H1 (cell line): ENCODE results near the gene FKTN. TPM values are rescaled to one million over a fixed set of nuclear protein-coding genes. Genes with fewer than 3 reads are reported as not detected.

ENCODE experiments used
- CTCF ChIA-PET: fragments of 300-600 bp; sonication (Branson Sonifier 250); formaldehyde crosslinking; loops from one replicate; lab custom pipeline; 2021; ENCODE audit not compliant: partially characterized antibody; lab: Charles Lee
- POLR2A ChIA-PET: fragments of 300-600 bp; sonication (Branson Sonifier 250); formaldehyde crosslinking; loops from one replicate; lab custom pipeline; 2021; ENCODE audit warnings: inconsistent platforms; ENCODE audit not compliant: partially characterized antibody; lab: Charles Lee
- DNase-seq, 2 experiments: peaks; one replicate each; pipeline versions ENCODE4 v3.0.0 to v3.0.0-alpha.2; 2010 to 2022; ENCODE audit warnings: low spot score in 2 of 2, low read depth in 1 of 2, mixed read lengths in 1 of 2
- FAIRE-seq: peaks from 2 replicates; lab custom pipeline; 2011; peaks lifted over from hg19 to GRCh38; lab: Jason Lieb, UNC
- H2AFZ ChIP-seq: 2 replicates; pipeline ENCODE4 v1.8.1; 2012; ENCODE audit warnings: low read length, inconsistent platforms
- H2AK5ac ChIP-seq: 2 replicates; pipeline ENCODE4 v1.6.1; 2013; ENCODE audit warnings: low read depth, low read length
- H2BK120ac ChIP-seq: replicated peaks from 2 replicates; pipeline ENCODE3; 2013; ENCODE audit warnings: low read depth, low read length, inconsistent platforms
- H2BK12ac ChIP-seq: 2 replicates; pipeline ENCODE4 v1.6.1; 2013; ENCODE audit warnings: low read depth, low read length
- H2BK15ac ChIP-seq: 2 replicates; pipeline ENCODE4 v1.6.1; 2013; ENCODE audit warnings: low read length
- H2BK20ac ChIP-seq: 2 replicates; pipeline ENCODE4 v1.6.1; 2013; ENCODE audit warnings: low read length
- H2BK5ac ChIP-seq: 2 replicates; pipeline ENCODE4 v1.6.1; 2013; ENCODE audit warnings: low read depth, low read length
- H3K14ac ChIP-seq: 2 replicates; pipeline ENCODE4 v1.6.1; 2013; ENCODE audit warnings: inconsistent platforms; ENCODE audit not compliant: insufficient read length
- H3K18ac ChIP-seq: 2 replicates; pipeline ENCODE4 v1.6.1; 2013; ENCODE audit warnings: low read length; ENCODE audit errors: extremely low read depth
- H3K23ac ChIP-seq: 2 replicates; pipeline ENCODE4 v1.6.1; 2013; ENCODE audit warnings: inconsistent platforms; ENCODE audit not compliant: insufficient read length
- H3K23me2 ChIP-seq: 2 replicates; pipeline ENCODE4 v1.6.1; 2013; ENCODE audit warnings: low read depth, low read length
- H3K27ac ChIP-seq: 2 replicates; pipeline ENCODE4 v1.6.1; 2011; ENCODE audit warnings: low read depth, low read length, inconsistent platforms
- H3K27me3 ChIP-seq, 4 experiments: replicated peaks in 1 of 4; 1 replicate in 1 of 4; 2 replicates in 3 of 4; pipeline versions ENCODE4 v1.6.1 to v1.8.1; 2011 to 2013; ENCODE audit warnings: low read length in 3 of 4, mild to moderate bottlenecking in 3 of 4, inconsistent platforms in 2 of 4, mixed read lengths in 2 of 4, moderate library complexity in 1 of 4; ENCODE audit not compliant: control insufficient read depth in 3 of 4, insufficient read depth in 3 of 4; ENCODE audit errors: extremely low read depth in 1 of 4
- H3K36me3 ChIP-seq, 4 experiments: 2 replicates each; pipeline versions ENCODE4 v1.6.1 to v1.8.1; 2011 to 2013; ENCODE audit warnings: mild to moderate bottlenecking in 4 of 4, low read length in 3 of 4, moderate library complexity in 2 of 4, control low read depth in 1 of 4, inconsistent platforms in 1 of 4; ENCODE audit not compliant: insufficient read depth in 4 of 4, control insufficient read depth in 2 of 4
- H3K4ac ChIP-seq: replicated peaks from 2 replicates; pipeline ENCODE3; 2013; ENCODE audit warnings: low read length, low read depth, mixed read lengths, inconsistent platforms; ENCODE audit not compliant: insufficient read length
- H3K4me1 ChIP-seq, 4 experiments: replicated peaks in 1 of 4; 1 replicate in 1 of 4; 2 replicates in 3 of 4; pipeline versions ENCODE4 v1.6.1 to v1.8.1; 2011 to 2013; ENCODE audit warnings: low read length in 3 of 4, inconsistent platforms in 2 of 4, mixed read lengths in 1 of 4; ENCODE audit not compliant: insufficient read depth in 4 of 4, control insufficient read depth in 3 of 4
- H3K4me2 ChIP-seq, 2 experiments: 2 replicates each; pipeline versions ENCODE4 v1.6.1 to v1.8.1; 2011 to 2013; ENCODE audit warnings: low read depth in 2 of 2, low read length in 2 of 2, control low read depth in 1 of 2, inconsistent platforms in 1 of 2, mild to moderate bottlenecking in 1 of 2; ENCODE audit not compliant: insufficient read depth in 1 of 2
- H3K4me3 ChIP-seq, 4 experiments: fragments of 200-600, 300-600 bp in 1 of 4; sonication (generic), shearing (Covaris generic), sonication (Bioruptor Twin) in 1 of 4; 2 replicates each; pipeline versions ENCODE4 v1.5.1 to v1.8.1; 2011 to 2016; ENCODE audit warnings: low read length in 4 of 4, low read depth in 3 of 4, control low read depth in 2 of 4, inconsistent platforms in 2 of 4, mild to moderate bottlenecking in 2 of 4, mixed read lengths in 1 of 4, moderate library complexity in 1 of 4; ENCODE audit not compliant: insufficient read depth in 2 of 4; ENCODE audit errors: extremely low read depth in 1 of 4
- H3K56ac ChIP-seq: replicated peaks from 2 replicates; pipeline ENCODE3; 2013; ENCODE audit warnings: low read depth, mild to moderate bottlenecking, mixed read lengths, low read length, inconsistent platforms; ENCODE audit not compliant: insufficient read length
- H3K79me1 ChIP-seq: 2 replicates; pipeline ENCODE4 v1.6.1; 2013; ENCODE audit warnings: low read depth, low read length, control low read depth
- H3K79me2 ChIP-seq, 2 experiments: 2 replicates each; pipeline versions ENCODE4 v1.6.1 to v1.8.1; 2012 to 2013; ENCODE audit warnings: low read length in 2 of 2, mild to moderate bottlenecking in 2 of 2, inconsistent platforms in 1 of 2; ENCODE audit not compliant: insufficient read depth in 2 of 2, control insufficient read depth in 1 of 2
- H3K9ac ChIP-seq, 4 experiments: replicated peaks in 1 of 4; 1 replicate in 1 of 4; 2 replicates in 3 of 4; pipeline versions ENCODE4 v1.6.1 to v1.8.1; 2011 to 2013; ENCODE audit warnings: low read depth in 3 of 4, low read length in 3 of 4, control low read depth in 2 of 4, mild to moderate bottlenecking in 2 of 4, moderate library complexity in 2 of 4, inconsistent platforms in 1 of 4; ENCODE audit errors: extremely low read depth in 1 of 4
- H3K9me3 ChIP-seq, 2 experiments: 2 replicates each; pipeline versions ENCODE4 v1.6.1 to v1.8.1; 2012 to 2013; ENCODE audit warnings: mild to moderate bottlenecking in 2 of 2, moderate library complexity in 2 of 2, control low read depth in 1 of 2, inconsistent platforms in 1 of 2, low read depth in 1 of 2, low read length in 1 of 2, mixed read lengths in 1 of 2; ENCODE audit not compliant: insufficient read depth in 2 of 2
- H4K20me1 ChIP-seq, 2 experiments: replicated peaks in 1 of 2; 2 replicates each; pipeline versions ENCODE3 to v1.8.1; 2011 to 2013; ENCODE audit warnings: inconsistent platforms in 2 of 2, low read length in 2 of 2, mild to moderate bottlenecking in 1 of 2; ENCODE audit not compliant: insufficient read depth in 2 of 2, control insufficient read depth in 1 of 2
- H4K5ac ChIP-seq: 2 replicates; pipeline ENCODE4 v1.6.1; 2013; ENCODE audit warnings: low read length, low read depth, mixed read lengths, inconsistent platforms; ENCODE audit not compliant: insufficient read length
- H4K8ac ChIP-seq: 2 replicates; pipeline ENCODE4 v1.8.0; 2013; ENCODE audit warnings: mild to moderate bottlenecking, moderate library complexity, low read length, inconsistent platforms; ENCODE audit not compliant: insufficient read depth; ENCODE audit errors: extremely low read depth
- H4K91ac ChIP-seq: replicated peaks from 2 replicates; pipeline ENCODE3; 2013; ENCODE audit warnings: low read length, mixed read lengths, inconsistent platforms; ENCODE audit not compliant: insufficient read length
- CREB1 ChIP-seq: IDR thresholded peaks from 2 replicates; pipeline ENCODE4 v1.6.1; 2012; ENCODE audit warnings: inconsistent platforms
- EZH2 ChIP-seq: fragments of 200-600 bp; sonication (generic); IDR thresholded peaks from 2 replicates; pipeline ENCODE4 v1.7.1; 2012; ENCODE audit warnings: low read depth, mild to moderate bottlenecking, moderate library complexity, low read length, inconsistent platforms; ENCODE audit not compliant: severe bottlenecking
- MAFK ChIP-seq: IDR thresholded peaks from 2 replicates; pipeline ENCODE4 v1.6.1; 2012; ENCODE audit warnings: low read depth, mild to moderate bottlenecking, improper control_type of control experiment, low read length
- POLR2A ChIP-seq, 2 experiments: IDR thresholded peaks; 1 replicate in 1 of 2; 2 replicates in 1 of 2; pipeline ENCODE4 v1.6.1; 2011; ENCODE audit warnings: low read depth in 2 of 2, low read length in 2 of 2, mild to moderate bottlenecking in 2 of 2; ENCODE audit errors: control extremely low read depth in 1 of 2
- POU5F1 ChIP-seq: IDR thresholded peaks from 2 replicates; pipeline ENCODE4 v1.6.1; 2011; ENCODE audit warnings: low read depth, mild to moderate bottlenecking, low read length, moderate library complexity
- RBBP5 ChIP-seq: IDR thresholded peaks from 2 replicates; pipeline ENCODE4 v1.7.1; 2012; ENCODE audit warnings: low read depth, mild to moderate bottlenecking, inconsistent platforms, low read length, moderate library complexity, borderline replicate concordance
- SIN3A ChIP-seq, 2 experiments: IDR thresholded peaks in 1 of 2; conservative IDR thresholded peaks in 1 of 2; 2 replicates each; pipeline ENCODE4 v1.6.1; 2011 to 2012; ENCODE audit warnings: low read length in 2 of 2, improper control_type of control experiment in 1 of 2, low read depth in 1 of 2, mild to moderate bottlenecking in 1 of 2
- SP1 ChIP-seq: IDR thresholded peaks from 2 replicates; pipeline ENCODE4 v1.6.1; 2011; ENCODE audit warnings: low read depth, low read length
- SUZ12 ChIP-seq: fragments of 200-600 bp; sonication (generic); IDR thresholded peaks from 2 replicates; pipeline ENCODE4 v1.6.1; 2012; ENCODE audit warnings: mild to moderate bottlenecking, inconsistent platforms, low read length, moderate library complexity, mixed read lengths
- TCF12 ChIP-seq: IDR thresholded peaks from 2 replicates; pipeline ENCODE4 v1.6.1; 2011; ENCODE audit warnings: low read depth, mild to moderate bottlenecking, low read length
- TEAD4 ChIP-seq: IDR thresholded peaks from 2 replicates; pipeline ENCODE4 v1.6.1; 2012; ENCODE audit warnings: low read depth, low read length, inconsistent platforms, mixed read lengths
- YY1 ChIP-seq: IDR thresholded peaks from 2 replicates; pipeline ENCODE4 v1.6.1; 2011; ENCODE audit warnings: low read depth, mild to moderate bottlenecking, low read length
- ZNF274 ChIP-seq: IDR thresholded peaks from 2 replicates; pipeline ENCODE4 v1.7.0; 2012; ENCODE audit warnings: low read length, borderline replicate concordance; ENCODE audit errors: extremely low read depth
- WGBS, 2 experiments: shearing (Covaris generic) in 1 of 2; methylation state at CpG; one replicate each; pipeline versions ENCODE4 v1.1.6 to v1.1.7; 2013 to 2015; ENCODE audit warnings: low lambda C conversion rate in 2 of 2, mixed read lengths in 2 of 2, inconsistent platforms in 1 of 2, low coverage in 1 of 2, missing lambda C conversion rate in 1 of 2; ENCODE audit not compliant: insufficient replicate concordance in 2 of 2, insufficient coverage in 1 of 2, insufficient read length in 1 of 2; ENCODE audit errors: extremely low coverage in 1 of 2, missing lambda C conversion rate in 1 of 2; 5-methylcytosine and 5-hydroxymethylcytosine counted together
- polyA plus RNA-seq, 7 experiments: library from polyadenylated mRNA; depleted of rRNA in 3 of 7; stranded (reverse) in 5 of 7; unstranded in 2 of 7; fragments of >200 nt in 5 of 7; fragments of 200-250 nt in 2 of 7; gene quantifications; 1 replicate in 5 of 7; 2 replicates in 1 of 7; 4 replicates in 1 of 7; pipeline versions ENCODE4 v1.2.1 to v1.2.3, GENCODE V29; 2011 to 2013; ENCODE audit warnings: missing spikeins in 2 of 7, mixed read lengths in 2 of 7
- total RNA-seq: library from RNA; stranded (reverse); fragmentation: NEBNext Ultra II Directional; extraction: Animal tissue kit (Norgen Biotek cat#: 25700); gene quantifications from 2 replicates; pipeline ENCODE4 v1.2.1, GENCODE V29; 2021
- TF ChIP-seq, protein P1 (sequence below): IDR thresholded peaks from 2 replicates; pipeline ENCODE4 v1.6.1; 2011; ENCODE audit warnings: low read depth, mild to moderate bottlenecking, low read length; ENCODE audit not compliant: insufficient read depth

Gene FKTN
- total and polyA plus RNA-seq, 2 of the 8 experiments (the other 6 are each of a cell fraction or from before 2014, with no cell fraction given) = 2.7 to 13.4 TPM

DNA sequence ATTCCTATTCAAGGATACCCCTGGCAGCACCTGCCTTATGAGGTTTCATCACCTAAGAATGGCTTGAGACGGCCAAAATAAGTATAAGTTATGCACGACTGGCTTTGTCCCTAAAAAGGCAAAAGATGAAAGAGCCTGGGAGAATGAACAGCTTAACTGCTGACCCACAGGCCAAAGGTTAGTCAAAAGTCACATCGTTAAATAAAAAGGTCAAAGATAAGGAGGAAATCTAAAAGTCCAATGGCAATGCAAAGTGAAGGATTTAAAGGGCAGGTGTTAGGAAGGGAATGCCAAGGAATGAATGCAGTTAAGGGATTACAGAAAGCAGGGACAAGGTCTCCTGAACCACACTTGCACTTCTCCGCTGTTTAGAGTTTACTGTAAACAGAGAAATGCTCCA lies 109.9 kb downstream of the FKTN start:
- Histone ChIP-seq H2BK15ac (no peak overlapping the region), H3K36me3 (no peaks in the 10 kb centered on the region), H3K9me3 (no peaks in the 10 kb centered on the region), H3K4me1 (no peaks in the 10 kb centered on the region), H3K4me3 (no peak overlapping the region), H3K9ac (no peak overlapping the region), H4K8ac (no peak overlapping the region), H2AK5ac (no peak overlapping the region), H3K56ac (no peak overlapping the region), H3K4ac (no peak overlapping the region), H3K23ac (no peak overlapping the region), H2BK120ac (no peak overlapping the region), H4K20me1 (no peaks in the 10 kb centered on the region), H3K27ac (no peak overlapping the region), H3K4me2 (no peak overlapping the region), H3K14ac (no peak overlapping the region), H4K5ac (no peak overlapping the region), H2BK20ac (no peak overlapping the region), H3K79me2 (no peaks in the 10 kb centered on the region), H4K91ac (no peak overlapping the region), H2AFZ (no peak overlapping the region), H2BK5ac (no peak overlapping the region), H3K18ac (no peak overlapping the region), H2BK12ac (no peak overlapping the region), H3K27me3 (no peaks in the 10 kb centered on the region), H3K23me2 (no peaks in the 10 kb centered on the region), H3K79me1 (no peaks in the 10 kb centered on the region)
- ChIA-PET POLR2A (no interaction called here), CTCF (interaction anchor here (1.9 to 2.3 kb wide), 2 partner anchors 30 to 85 kb away, joined by 4 to 6 read pairs; no protein-coding TSS in a partner anchor)
- DNase-seq (no peak), FAIRE-seq (no peak)
- 92% methylated on average over 4 of the region's 4 CpGs; no CpG with 5 or more reads in 1 of the 2 experiments for WGBS, 2 experiments
- TF ChIP-seq RBBP5 (no peak), CREB1 (no peak), SIN3A (conservative IDR thresholded peaks at IDR 0.05 in 1 of 2, IDR thresholded peaks at IDR 0.05 in 1 of 2; ENCODE audit: low read depth in 1 of 2, low read length in 2 of 2) (no peak), SP1 (no peak), TCF12 (no peak), SUZ12 (no peak), ZNF274 (no peak), POLR2A (IDR thresholded peaks at IDR 0.05; ENCODE audit: control extremely low read depth in 1 of 2, low read depth in 2 of 2, low read length in 2 of 2) (no peak), POU5F1 (no peak), TEAD4 (no peak), EZH2 (no peak), YY1 (no peak), MAFK (no peak)
- TF ChIP-seq, protein P1, sequence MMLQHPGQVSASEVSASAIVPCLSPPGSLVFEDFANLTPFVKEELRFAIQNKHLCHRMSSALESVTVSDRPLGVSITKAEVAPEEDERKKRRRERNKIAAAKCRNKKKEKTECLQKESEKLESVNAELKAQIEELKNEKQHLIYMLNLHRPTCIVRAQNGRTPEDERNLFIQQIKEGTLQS = no peak
